T-helper 17 cell (primary cell): ENCODE data around the gene HOXB1. TPM values are rescaled to one million over a fixed set of nuclear protein-coding genes. Genes with fewer than 3 reads are reported as not detected.

ENCODE experiments used
- ATAC-seq: fragments of 150-1000 bp; cut with Tn5 transposase; 2 replicates; pipeline ENCODE4 v1.10.0; 2021; ENCODE audit warnings: mild to moderate bottlenecking, moderate library complexity
- DNase-seq, 3 donors: peaks; one replicate each; pipeline versions ENCODE4 v3.0.0 to v3.0.0-alpha.2; 2020 to 2021
- H3K9me3 ChIP-seq: one replicate; pipeline ENCODE4 v1.7.0; 2013; ENCODE audit warnings: low read length, mild to moderate bottlenecking; ENCODE audit not compliant: control insufficient read depth, poor library complexity, severe bottlenecking
- H3K27ac Mint-ChIP-seq: one replicate; pipeline ENCODE4 v1.8.0; 2022; ENCODE audit warnings: mild to moderate bottlenecking, moderate library complexity, mixed read lengths
- H3K27me3 Mint-ChIP-seq: one replicate; pipeline ENCODE4 v1.8.0; 2022; ENCODE audit warnings: mixed read lengths
- H3K36me3 Mint-ChIP-seq: one replicate; pipeline ENCODE4 v1.8.0; 2022; ENCODE audit warnings: low read depth, mixed read lengths
- H3K4me1 Mint-ChIP-seq: one replicate; pipeline ENCODE4 v1.8.0; 2022; ENCODE audit warnings: mild to moderate bottlenecking, mixed read lengths
- H3K4me3 Mint-ChIP-seq: one replicate; pipeline ENCODE4 v1.8.0; 2022; ENCODE audit warnings: mild to moderate bottlenecking, moderate library complexity, mixed read lengths
- total RNA-seq, 4 donors: library from RNA in 2 of 4; stranded (reverse) in 2 of 4; gene quantifications; one replicate each; pipeline ENCODE4 v1.2.3 and lab custom pipeline; 2022 to 2026

HOXB1 gene
- total RNA-seq, 2 donors from 2014 or later = not detected

GRCh38 chr17:48554412-48555257, 23.8 kb upstream of the HOXB1 start:
- ATAC-seq (no peak), DNase-seq (no peak)
- H3K4me1 Mint-ChIP-seq = peaks cover 12% of the 10 kb centered on the region
- peak overlapping the region; percentile 77 for H3K27ac Mint-ChIP-seq
- no peaks in the 10 kb centered on the region for H3K9me3 ChIP-seq
- peaks cover 5% of the 10 kb centered on the region for H3K36me3 Mint-ChIP-seq
- peak overlapping the region; percentile 91 for H3K4me3 Mint-ChIP-seq
- peaks cover 33% of the 10 kb centered on the region for H3K27me3 Mint-ChIP-seq

GRCh38 chr17:48553826-48554225, 23.0 kb upstream of the HOXB1 start:
- peaks cover 5% of the 10 kb centered on the region for H3K36me3 Mint-ChIP-seq
- no peak for DNase-seq
- no peak overlapping the region for H3K27ac Mint-ChIP-seq
- no peaks in the 10 kb centered on the region for H3K9me3 ChIP-seq
- H3K27me3 Mint-ChIP-seq = peaks cover 25% of the 10 kb centered on the region
- peaks cover 14% of the 10 kb centered on the region for H3K4me1 Mint-ChIP-seq
- no peak overlapping the region for H3K4me3 Mint-ChIP-seq
- no peak for ATAC-seq

- Mint-ChIP-seq H3K4me1 (peaks cover 16% of the 10 kb centered on the region), H3K4me3 (no peak overlapping the region), H3K36me3 (peaks cover 2% of the 10 kb centered on the region), H3K27ac (no peak overlapping the region), H3K27me3 (peaks cover 18% of the 10 kb centered on the region)
- ATAC-seq (no peak), DNase-seq (no peak)
- H3K9me3 ChIP-seq = no peaks in the 10 kb centered on the region
Observed at GRCh38 chr17:48553190-48553547, 22.4 kb upstream of the HOXB1 start.

- peaks cover 16% of the 10 kb centered on the region for H3K4me1 Mint-ChIP-seq
- DNase-seq = no peak
- H3K27me3 Mint-ChIP-seq = peaks cover 15% of the 10 kb centered on the region
Observed at GRCh38 chr17:48552466-48553189, 21.8 kb upstream of the HOXB1 start.

GRCh38 chr17:48551596-48552465, 21.0 kb upstream of the HOXB1 start:
- ATAC-seq = no peak
- peaks cover 16% of the 10 kb centered on the region for H3K4me1 Mint-ChIP-seq
- H3K27ac Mint-ChIP-seq = no peak overlapping the region
- H3K4me3 Mint-ChIP-seq = no peak overlapping the region
- DNase-seq = no peak
- no peaks in the 10 kb centered on the region for H3K9me3 ChIP-seq
- H3K27me3 Mint-ChIP-seq = peaks cover 13% of the 10 kb centered on the region
- H3K36me3 Mint-ChIP-seq = peaks cover 2% of the 10 kb centered on the region

More at GRCh38 chr17:48552466-48553189, 21.8 kb upstream of the HOXB1 start:
- no peaks in the 10 kb centered on the region for H3K9me3 ChIP-seq
- ATAC-seq = no peak
- Mint-ChIP-seq H3K27ac (no peak overlapping the region), H3K36me3 (peaks cover 2% of the 10 kb centered on the region), H3K4me3 (no peak overlapping the region)

GRCh38 chr17:48551214-48551555, 20.4 kb upstream of the HOXB1 start:
- no peak for DNase-seq
- ATAC-seq = no peak
- Mint-ChIP-seq H3K4me1 (peaks cover 13% of the 10 kb centered on the region), H3K27ac (no peak overlapping the region), H3K4me3 (no peak overlapping the region), H3K27me3 (peaks cover 7% of the 10 kb centered on the region), H3K36me3 (peaks cover 2% of the 10 kb centered on the region)
- H3K9me3 ChIP-seq = no peaks in the 10 kb centered on the region

GRCh38 chr17:48550502-48551213, 19.8 kb upstream of the HOXB1 start:
- no peaks in the 10 kb centered on the region for H3K9me3 ChIP-seq
- Mint-ChIP-seq H3K36me3 (peaks cover 2% of the 10 kb centered on the region), H3K27me3 (peaks cover 6% of the 10 kb centered on the region), H3K4me3 (no peak overlapping the region), H3K27ac (no peak overlapping the region), H3K4me1 (peaks cover 15% of the 10 kb centered on the region)
- ATAC-seq (no peak), DNase-seq (no peak)

- Mint-ChIP-seq H3K4me3 (no peak overlapping the region), H3K36me3 (no peaks in the 10 kb centered on the region)
- DNase-seq = no peak
Observed at GRCh38 chr17:48549914-48550501, 19.2 kb upstream of the HOXB1 start.

GRCh38 chr17:48549281-48549630, 18.4 kb upstream of the HOXB1 start:
- Mint-ChIP-seq H3K4me1 (peaks cover 12% of the 10 kb centered on the region), H3K27me3 (peaks cover under 1% of the 10 kb centered on the region), H3K27ac (no peak overlapping the region), H3K36me3 (no peaks in the 10 kb centered on the region), H3K4me3 (no peak overlapping the region)
- no peaks in the 10 kb centered on the region for H3K9me3 ChIP-seq
- ATAC-seq (no peak), DNase-seq (no peak)

More at GRCh38 chr17:48549914-48550501, 19.2 kb upstream of the HOXB1 start:
- H3K27me3 Mint-ChIP-seq = peaks cover 6% of the 10 kb centered on the region
- peaks cover 11% of the 10 kb centered on the region for H3K4me1 Mint-ChIP-seq
- H3K9me3 ChIP-seq = no peaks in the 10 kb centered on the region
- no peak overlapping the region for H3K27ac Mint-ChIP-seq
- no peak for ATAC-seq

- Mint-ChIP-seq H3K27ac (peak overlapping the region; percentile 98), H3K27me3 (no peaks in the 10 kb centered on the region), H3K4me3 (peak overlapping the region; percentile 56), H3K36me3 (no peaks in the 10 kb centered on the region), H3K4me1 (peaks cover 15% of the 10 kb centered on the region)
- ATAC-seq (no peak), DNase-seq (no peak)
- H3K9me3 ChIP-seq = no peaks in the 10 kb centered on the region
Observed at GRCh38 chr17:48548523-48549280, 17.9 kb upstream of the HOXB1 start.

GRCh38 chr17:48547808-48548522, 17.2 kb upstream of the HOXB1 start:
- H3K4me3 Mint-ChIP-seq = peak overlapping the region; percentile 72
- no peaks in the 10 kb centered on the region for H3K9me3 ChIP-seq
- ATAC-seq = no peak
- no peak for DNase-seq
- H3K27me3 Mint-ChIP-seq = no peaks in the 10 kb centered on the region
- peaks cover 2% of the 10 kb centered on the region for H3K36me3 Mint-ChIP-seq
- H3K27ac Mint-ChIP-seq = peak overlapping the region; percentile 98
- peaks cover 15% of the 10 kb centered on the region for H3K4me1 Mint-ChIP-seq
